AG04449 (cell line): ENCODE results near the gene RAB5IF.

ENCODE experiments used
- CTCF ChIA-PET: fragments of 350-600 bp; formaldehyde crosslinking; extraction: SDS; loops from one replicate; lab custom pipeline; 2021; ENCODE audit warnings: antibody characterized with exemption; lab: Yijun Ruan, JAX
- POLR2A ChIA-PET: fragments of 400-600, 350-600 bp; formaldehyde crosslinking; extraction: SDS; loops from one replicate; lab custom pipeline; 2020; ENCODE audit warnings: antibody characterized with exemption, inconsistent platforms; lab: Yijun Ruan, JAX
- DNase-seq: peaks from one replicate; pipeline ENCODE4 v3.0.0-alpha.2; 2010; ENCODE audit warnings: low read depth, low spot score
- H3K4me3 ChIP-seq: 2 replicates; pipeline ENCODE4 v1.5.1; 2011; ENCODE audit warnings: low read depth, mild to moderate bottlenecking, control low read depth, low read length
- CTCF ChIP-seq: IDR thresholded peaks from one replicate; pipeline ENCODE4 v1.5.1; 2011; ENCODE audit warnings: mild to moderate bottlenecking, moderate library complexity, low read length, control low read depth, inconsistent platforms; ENCODE audit not compliant: insufficient read depth; ENCODE audit errors: missing control alignments

RAB5IF gene

DNA sequence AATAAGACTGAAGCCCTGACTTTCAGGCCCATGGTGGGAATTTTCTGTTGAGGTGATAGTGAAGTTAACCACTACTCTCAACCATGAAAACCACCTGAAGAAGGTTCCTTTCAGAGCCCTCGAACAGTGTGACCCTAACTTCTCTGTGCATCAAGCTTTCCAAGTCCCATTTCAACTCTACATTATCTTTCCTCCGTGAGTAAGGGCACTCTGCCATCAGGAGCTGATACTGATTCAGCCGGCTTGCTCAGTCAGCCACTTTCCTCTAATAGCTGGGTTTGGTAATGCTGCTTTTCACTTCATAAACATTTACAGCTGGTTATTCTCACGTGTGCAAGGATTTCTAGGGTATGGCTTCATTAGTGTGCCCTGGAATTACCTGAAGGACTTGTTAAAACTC, 51.2 kb downstream of the RAB5IF start:
- ChIA-PET CTCF (interaction anchor here (0.8 to 1.7 kb wide), 3 partner anchors 10 to 263 kb away, joined by 3 to 4 read pairs (median 3); partner anchors contain the start of gene RAB5IF), POLR2A (no interaction called here)
- DNase-seq = no peak

DNA sequence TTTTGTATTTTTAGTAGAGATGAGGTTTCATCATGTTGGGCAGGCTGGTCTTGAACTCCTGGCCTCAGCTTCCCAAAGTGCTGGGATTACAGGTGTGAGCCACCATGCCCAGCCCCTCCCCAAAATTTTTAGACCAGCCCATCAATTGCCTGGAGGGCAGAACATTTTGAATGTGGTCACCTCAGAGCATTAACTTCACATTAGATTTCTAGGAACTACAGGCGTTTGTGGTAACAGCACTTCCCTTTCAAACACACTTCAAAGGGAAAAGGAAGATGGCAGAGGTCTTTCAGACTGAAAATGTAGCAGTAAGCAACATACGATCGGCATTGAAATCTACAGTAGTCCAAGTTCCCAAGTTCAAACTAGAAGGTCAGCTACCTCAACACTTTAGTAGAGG, 52.7 kb downstream of the RAB5IF start:
- ChIA-PET POLR2A (no interaction called here), CTCF (no interaction called here)
- DNase-seq = no peak
- no peak for TF ChIP-seq CTCF
- H3K4me3 ChIP-seq = no peak overlapping the region

More for the DNA sequence above, 51.2 kb downstream of the RAB5IF start:
- no peak for TF ChIP-seq CTCF
- H3K4me3 ChIP-seq = no peak overlapping the region
